Measurements from ENCODE around the gene SERGEF. TPM values are rescaled to one million over a fixed set of nuclear protein-coding genes. Genes with fewer than 3 reads are reported as not detected.

SERGEF gene
- total and polyA plus RNA-seq, 2 of the 13 experiments (the other 11 are each of a cell fraction or from before 2014, with no cell fraction given), result 54.5 to 114 TPM

GRCh38 chr11:17770048-17770652 lies 242.7 kb downstream of the SERGEF start (continued):
- peak; percentile 90; the same call in 1 of the 2 replicates for TF ChIP-seq GTF3A (CRISPR knock-in tag; conservative IDR thresholded peaks at IDR 0.05)
- TF ChIP-seq ZNF282 (IDR thresholded peaks at IDR 0.05; ENCODE audit: partially characterized antibody), result no peak
- peak; percentile 70; the same call in 1 of the 2 replicates for TF ChIP-seq ZNF644 (CRISPR knock-in tag; IDR thresholded peaks at IDR 0.05; ENCODE audit: low read depth)
- TF ChIP-seq NAIF1 (CRISPR knock-in tag; IDR thresholded peaks at IDR 0.05; ENCODE audit: borderline replicate concordance), result no peak
- TF ChIP-seq ZNF724P (CRISPR knock-in tag; IDR thresholded peaks at IDR 0.05; ENCODE audit: borderline replicate concordance), result peak; percentile 88; the same call in 1 of the 2 replicates
- peak; percentile 92 for TF ChIP-seq SP5 (CRISPR knock-in tag; IDR thresholded peaks at IDR 0.05; ENCODE audit: borderline replicate concordance, low read depth)
- TF ChIP-seq HNRNPK (IDR thresholded peaks at IDR 0.05; ENCODE audit: low read depth, low read length, poor library complexity, severe bottlenecking), result no peak
- TF ChIP-seq GRHL1 (CRISPR knock-in tag; conservative IDR thresholded peaks at IDR 0.05), result no peak
- TF ChIP-seq MXI1 (IDR thresholded peaks at IDR 0.05; ENCODE audit: borderline replicate concordance, low read depth, low read length), result peak; percentile 68; the same call in 1 of the 3 replicates
- TF ChIP-seq, protein P1, sequence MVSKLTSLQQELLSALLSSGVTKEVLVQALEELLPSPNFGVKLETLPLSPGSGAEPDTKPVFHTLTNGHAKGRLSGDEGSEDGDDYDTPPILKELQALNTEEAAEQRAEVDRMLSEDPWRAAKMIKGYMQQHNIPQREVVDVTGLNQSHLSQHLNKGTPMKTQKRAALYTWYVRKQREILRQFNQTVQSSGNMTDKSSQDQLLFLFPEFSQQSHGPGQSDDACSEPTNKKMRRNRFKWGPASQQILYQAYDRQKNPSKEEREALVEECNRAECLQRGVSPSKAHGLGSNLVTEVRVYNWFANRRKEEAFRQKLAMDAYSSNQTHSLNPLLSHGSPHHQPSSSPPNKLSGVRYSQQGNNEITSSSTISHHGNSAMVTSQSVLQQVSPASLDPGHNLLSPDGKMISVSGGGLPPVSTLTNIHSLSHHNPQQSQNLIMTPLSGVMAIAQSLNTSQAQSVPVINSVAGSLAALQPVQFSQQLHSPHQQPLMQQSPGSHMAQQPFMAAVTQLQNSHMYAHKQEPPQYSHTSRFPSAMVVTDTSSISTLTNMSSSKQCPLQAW (CRISPR knock-in tag; IDR thresholded peaks at IDR 0.05), result peak; percentile 98
- TF ChIP-seq CHD2 (IDR thresholded peaks at IDR 0.05; ENCODE audit: low read depth, low read length), result peak; percentile 79; the same call in 1 of the 2 replicates
- TF ChIP-seq ZNF549 (CRISPR knock-in tag; IDR thresholded peaks at IDR 0.05), result no peak
- TF ChIP-seq TEAD2 (CRISPR knock-in tag; IDR thresholded peaks at IDR 0.05), result no peak
- no peak for TF ChIP-seq MLLT10 (CRISPR knock-in tag; IDR thresholded peaks at IDR 0.05)
- no peak for TF ChIP-seq ZNF7 (CRISPR knock-in tag; IDR thresholded peaks at IDR 0.05)
- TF ChIP-seq, protein P2, sequence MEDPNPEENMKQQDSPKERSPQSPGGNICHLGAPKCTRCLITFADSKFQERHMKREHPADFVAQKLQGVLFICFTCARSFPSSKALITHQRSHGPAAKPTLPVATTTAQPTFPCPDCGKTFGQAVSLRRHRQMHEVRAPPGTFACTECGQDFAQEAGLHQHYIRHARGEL (CRISPR knock-in tag; IDR thresholded peaks at IDR 0.05), result no peak
- TF ChIP-seq JUN (CRISPR knock-in tag; IDR thresholded peaks at IDR 0.05), result peak; percentile 84
- peak; percentile 66; the same call in 1 of the 2 replicates for TF ChIP-seq TOPORS (CRISPR knock-in tag; IDR thresholded peaks at IDR 0.05)
- no peak for TF ChIP-seq ZNF569 (CRISPR knock-in tag; IDR thresholded peaks at IDR 0.05; ENCODE audit: borderline replicate concordance)
- peak; percentile 81; the same call in 1 of the 2 replicates for TF ChIP-seq ZNF598 (CRISPR knock-in tag; IDR thresholded peaks at IDR 0.05; ENCODE audit: borderline replicate concordance)
- TF ChIP-seq, protein P3, sequence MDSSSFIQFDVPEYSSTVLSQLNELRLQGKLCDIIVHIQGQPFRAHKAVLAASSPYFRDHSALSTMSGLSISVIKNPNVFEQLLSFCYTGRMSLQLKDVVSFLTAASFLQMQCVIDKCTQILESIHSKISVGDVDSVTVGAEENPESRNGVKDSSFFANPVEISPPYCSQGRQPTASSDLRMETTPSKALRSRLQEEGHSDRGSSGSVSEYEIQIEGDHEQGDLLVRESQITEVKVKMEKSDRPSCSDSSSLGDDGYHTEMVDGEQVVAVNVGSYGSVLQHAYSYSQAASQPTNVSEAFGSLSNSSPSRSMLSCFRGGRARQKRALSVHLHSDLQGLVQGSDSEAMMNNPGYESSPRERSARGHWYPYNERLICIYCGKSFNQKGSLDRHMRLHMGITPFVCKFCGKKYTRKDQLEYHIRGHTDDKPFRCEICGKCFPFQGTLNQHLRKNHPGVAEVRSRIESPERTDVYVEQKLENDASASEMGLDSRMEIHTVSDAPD (CRISPR knock-in tag; IDR thresholded peaks at IDR 0.05), result peak; percentile 85
- TF ChIP-seq, protein P4, sequence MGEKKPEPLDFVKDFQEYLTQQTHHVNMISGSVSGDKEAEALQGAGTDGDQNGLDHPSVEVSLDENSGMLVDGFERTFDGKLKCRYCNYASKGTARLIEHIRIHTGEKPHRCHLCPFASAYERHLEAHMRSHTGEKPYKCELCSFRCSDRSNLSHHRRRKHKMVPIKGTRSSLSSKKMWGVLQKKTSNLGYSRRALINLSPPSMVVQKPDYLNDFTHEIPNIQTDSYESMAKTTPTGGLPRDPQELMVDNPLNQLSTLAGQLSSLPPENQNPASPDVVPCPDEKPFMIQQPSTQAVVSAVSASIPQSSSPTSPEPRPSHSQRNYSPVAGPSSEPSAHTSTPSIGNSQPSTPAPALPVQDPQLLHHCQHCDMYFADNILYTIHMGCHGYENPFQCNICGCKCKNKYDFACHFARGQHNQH (CRISPR knock-in tag; IDR thresholded peaks at IDR 0.05), result peak; percentile 97
- TF ChIP-seq, protein P5, sequence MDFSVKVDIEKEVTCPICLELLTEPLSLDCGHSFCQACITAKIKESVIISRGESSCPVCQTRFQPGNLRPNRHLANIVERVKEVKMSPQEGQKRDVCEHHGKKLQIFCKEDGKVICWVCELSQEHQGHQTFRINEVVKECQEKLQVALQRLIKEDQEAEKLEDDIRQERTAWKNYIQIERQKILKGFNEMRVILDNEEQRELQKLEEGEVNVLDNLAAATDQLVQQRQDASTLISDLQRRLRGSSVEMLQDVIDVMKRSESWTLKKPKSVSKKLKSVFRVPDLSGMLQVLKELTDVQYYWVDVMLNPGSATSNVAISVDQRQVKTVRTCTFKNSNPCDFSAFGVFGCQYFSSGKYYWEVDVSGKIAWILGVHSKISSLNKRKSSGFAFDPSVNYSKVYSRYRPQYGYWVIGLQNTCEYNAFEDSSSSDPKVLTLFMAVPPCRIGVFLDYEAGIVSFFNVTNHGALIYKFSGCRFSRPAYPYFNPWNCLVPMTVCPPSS (IDR thresholded peaks at IDR 0.05), result no peak
